Glutamatergic neuron (in vitro differentiated cells): ENCODE measurements around the gene KRT13. TPM values are rescaled to one million over a fixed set of nuclear protein-coding genes. Genes with fewer than 3 reads are reported as not detected.

Source experiments
- DNase-seq: peaks from one replicate; pipeline ENCODE4 v3.0.0; 2022
- H3K27ac Mint-ChIP-seq: one replicate; pipeline ENCODE4 v1.8.0; 2020; ENCODE audit warnings: mild to moderate bottlenecking, mixed read lengths, inconsistent platforms; ENCODE audit not compliant: unreplicated experiment
- H3K27me3 Mint-ChIP-seq: one replicate; pipeline ENCODE4 v1.8.0; 2020; ENCODE audit warnings: mild to moderate bottlenecking, moderate library complexity, mixed read lengths, inconsistent platforms; ENCODE audit not compliant: unreplicated experiment
- H3K36me3 Mint-ChIP-seq: one replicate; pipeline ENCODE4 v1.8.0; 2020; ENCODE audit warnings: mild to moderate bottlenecking, mixed read lengths, inconsistent platforms; ENCODE audit not compliant: unreplicated experiment
- H3K4me1 Mint-ChIP-seq: one replicate; pipeline ENCODE4 v1.8.0; 2020; ENCODE audit warnings: mild to moderate bottlenecking, low read depth, mixed read lengths, inconsistent platforms; ENCODE audit not compliant: unreplicated experiment
- H3K4me3 Mint-ChIP-seq: one replicate; pipeline ENCODE4 v1.8.0; 2020; ENCODE audit warnings: mild to moderate bottlenecking, mixed read lengths, inconsistent platforms; ENCODE audit not compliant: unreplicated experiment
- H3K9me3 Mint-ChIP-seq: one replicate; pipeline ENCODE4 v1.8.0; 2020; ENCODE audit warnings: mild to moderate bottlenecking, moderate library complexity, mixed read lengths, inconsistent platforms; ENCODE audit not compliant: unreplicated experiment
- total RNA-seq: library from RNA; stranded (reverse); fragmentation: NEBNext Ultra II Directional; extraction: Animal tissue kit (Norgen Biotek cat#: 25700); gene quantifications from one replicate; pipeline ENCODE4 v1.2.1, GENCODE V29; 2021; ENCODE audit not compliant: unreplicated experiment
- TF ChIP-seq, protein P1 (sequence below): fragments of 200-600 bp; sonication (generic); IDR thresholded peaks from one replicate; pipeline ENCODE4 v1.5.0; 2021; ENCODE audit not compliant: partially characterized antibody, unreplicated experiment

Gene KRT13
- total RNA-seq, 1 donor from 2014 or later = not detected

- H3K27ac Mint-ChIP-seq = no peak overlapping the region
- TF ChIP-seq, protein P1, sequence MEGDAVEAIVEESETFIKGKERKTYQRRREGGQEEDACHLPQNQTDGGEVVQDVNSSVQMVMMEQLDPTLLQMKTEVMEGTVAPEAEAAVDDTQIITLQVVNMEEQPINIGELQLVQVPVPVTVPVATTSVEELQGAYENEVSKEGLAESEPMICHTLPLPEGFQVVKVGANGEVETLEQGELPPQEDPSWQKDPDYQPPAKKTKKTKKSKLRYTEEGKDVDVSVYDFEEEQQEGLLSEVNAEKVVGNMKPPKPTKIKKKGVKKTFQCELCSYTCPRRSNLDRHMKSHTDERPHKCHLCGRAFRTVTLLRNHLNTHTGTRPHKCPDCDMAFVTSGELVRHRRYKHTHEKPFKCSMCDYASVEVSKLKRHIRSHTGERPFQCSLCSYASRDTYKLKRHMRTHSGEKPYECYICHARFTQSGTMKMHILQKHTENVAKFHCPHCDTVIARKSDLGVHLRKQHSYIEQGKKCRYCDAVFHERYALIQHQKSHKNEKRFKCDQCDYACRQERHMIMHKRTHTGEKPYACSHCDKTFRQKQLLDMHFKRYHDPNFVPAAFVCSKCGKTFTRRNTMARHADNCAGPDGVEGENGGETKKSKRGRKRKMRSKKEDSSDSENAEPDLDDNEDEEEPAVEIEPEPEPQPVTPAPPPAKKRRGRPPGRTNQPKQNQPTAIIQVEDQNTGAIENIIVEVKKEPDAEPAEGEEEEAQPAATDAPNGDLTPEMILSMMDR = no peak
- no peak for DNase-seq
- no peaks in the 10 kb centered on the region for H3K27me3 Mint-ChIP-seq
- peaks cover 3% of the 10 kb centered on the region for H3K9me3 Mint-ChIP-seq
- peaks cover 12% of the 10 kb centered on the region for H3K36me3 Mint-ChIP-seq
- H3K4me1 Mint-ChIP-seq = no peaks in the 10 kb centered on the region
- no peak overlapping the region for H3K4me3 Mint-ChIP-seq
These were observed 37.9 kb downstream of the KRT13 start for GRCh38 chr17:41467561-41467960.

- TF ChIP-seq, protein P1 = no peak
- H3K4me1 Mint-ChIP-seq = no peaks in the 10 kb centered on the region
- peaks cover 11% of the 10 kb centered on the region for H3K36me3 Mint-ChIP-seq
- no peak for DNase-seq
- H3K4me3 Mint-ChIP-seq = no peak within 1 kb of the TSS
- no peaks in the 10 kb centered on the region for H3K27me3 Mint-ChIP-seq
- no peak within 1 kb of the TSS for H3K27ac Mint-ChIP-seq
- H3K9me3 Mint-ChIP-seq = peaks cover 3% of the 10 kb centered on the region
These were observed 38.4 kb downstream of the KRT13 start, which contains the start of gene KRT32 for GRCh38 chr17:41466988-41467387. Gene KRT32 (minus strand): TSS chr17:41467386. CDS start chr17:41467325, 61 bp downstream.

GRCh38 chr17:41464682-41465081, 40.7 kb downstream of the KRT13 start:
- H3K9me3 Mint-ChIP-seq = peaks cover 3% of the 10 kb centered on the region
- no peak overlapping the region for H3K4me3 Mint-ChIP-seq
- no peak for DNase-seq

DNA sequence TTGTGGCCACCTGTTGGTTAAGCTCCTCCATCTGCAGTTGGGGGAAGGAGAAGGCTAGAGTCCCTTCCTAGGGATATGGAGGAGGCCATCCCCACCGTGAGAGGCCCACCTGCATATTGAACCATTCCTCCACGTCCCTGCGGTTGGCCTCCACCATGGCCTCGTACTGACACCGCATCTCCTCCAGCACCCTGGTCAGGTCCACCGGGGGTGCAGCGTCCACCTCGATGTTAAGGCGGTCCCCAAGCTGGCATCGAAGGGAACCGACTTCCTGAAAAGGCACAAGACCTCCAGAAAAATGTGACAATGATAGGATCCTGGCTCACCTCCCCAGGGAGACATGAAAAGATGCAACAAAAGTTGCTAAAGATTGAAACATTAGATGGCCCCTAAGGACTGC, 41.2 kb downstream of the KRT13 start:
- no peak overlapping the region for H3K4me3 Mint-ChIP-seq
- H3K36me3 Mint-ChIP-seq = no peaks in the 10 kb centered on the region
- no peaks in the 10 kb centered on the region for H3K27me3 Mint-ChIP-seq
- no peak for DNase-seq
- H3K9me3 Mint-ChIP-seq = peaks cover 3% of the 10 kb centered on the region
- TF ChIP-seq, protein P1 = no peak
- H3K4me1 Mint-ChIP-seq = no peaks in the 10 kb centered on the region
- no peak overlapping the region for H3K27ac Mint-ChIP-seq

More at GRCh38 chr17:41464682-41465081, 40.7 kb downstream of the KRT13 start:
- Mint-ChIP-seq H3K36me3 (no peaks in the 10 kb centered on the region), H3K4me1 (no peaks in the 10 kb centered on the region), H3K27me3 (no peaks in the 10 kb centered on the region), H3K27ac (no peak overlapping the region)
- TF ChIP-seq, protein P1 = no peak

DNA sequence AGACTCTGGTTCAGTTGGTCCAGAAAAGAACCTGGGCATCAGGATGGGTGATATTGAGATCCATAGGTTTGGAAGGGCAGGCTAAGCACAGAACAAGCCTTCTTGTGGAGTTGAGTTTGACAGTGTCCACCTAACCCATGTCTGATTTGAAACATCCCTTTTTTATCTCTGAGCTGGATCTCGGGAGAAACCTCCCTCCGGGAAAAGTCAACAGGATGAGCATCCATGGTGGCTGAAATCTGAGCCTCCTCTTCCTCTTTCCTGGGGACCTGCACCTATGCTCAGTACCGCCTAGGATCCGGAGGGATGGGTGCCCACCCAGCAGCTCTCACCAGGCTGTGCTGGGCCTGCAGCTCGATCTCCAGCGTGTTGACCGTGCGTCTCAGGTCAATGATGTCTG, 41.7 kb downstream of the KRT13 start:
- Mint-ChIP-seq H3K27ac (no peak overlapping the region), H3K4me3 (no peak overlapping the region), H3K27me3 (no peaks in the 10 kb centered on the region), H3K36me3 (no peaks in the 10 kb centered on the region), H3K9me3 (peaks cover 3% of the 10 kb centered on the region), H3K4me1 (no peaks in the 10 kb centered on the region)
- no peak for DNase-seq
- TF ChIP-seq, protein P1 = no peak
